Upper lobe of left lung (tissue), 4 donors: ENCODE results near the gene TCL1A.

Experiments
- EP300 ChIP-seq, 4 donors: sonication (generic); formaldehyde crosslinking; IDR thresholded peaks; one replicate each; pipeline ENCODE4 v1.5.1; 2017; ENCODE audit warnings: antibody characterized with exemption in 4 of 4, control low read depth in 2 of 4
- POLR2AphosphoS5 ChIP-seq, 2 donors: sonication (generic); formaldehyde crosslinking; IDR thresholded peaks; one replicate each; pipeline ENCODE4 v1.5.1; 2017; ENCODE audit warnings: antibody characterized with exemption in 2 of 2

DNA sequence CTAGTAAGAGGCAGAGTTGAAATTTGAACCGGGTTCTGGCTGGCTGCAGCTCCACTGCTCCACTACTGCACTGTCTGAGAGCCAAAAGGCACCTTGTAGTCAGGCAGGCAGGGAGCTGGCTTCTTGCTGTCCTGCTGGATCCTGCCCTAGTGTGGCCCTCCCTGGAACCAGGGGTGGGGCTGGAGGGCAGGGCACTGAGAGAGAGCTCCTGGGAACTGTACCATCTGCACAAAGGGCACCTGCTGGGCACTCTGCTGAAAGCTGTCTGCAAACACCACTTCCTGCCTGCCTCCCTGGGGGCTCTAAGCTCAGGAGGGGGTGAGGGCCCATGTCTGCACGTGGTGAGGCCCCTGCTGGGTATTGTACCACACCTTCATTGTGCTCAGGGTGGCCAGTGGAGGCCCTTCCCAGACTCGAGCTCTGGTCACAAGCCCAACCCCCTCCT is 46.7 kb downstream of the TCL1A start:
- TF ChIP-seq POLR2AphosphoS5 (IDR thresholded peaks at IDR 0.05) (no peak), EP300 (IDR thresholded peaks at IDR 0.05) (no peak)
